ENCODE data around the gene RFX2.
A peak's percentile ranks its signal among the peaks of the same experiment; 100 is the strongest.
"Not testable (repeated sequence)": the region's sequence is repeated elsewhere in the genome, so short reads cannot be mapped to it uniquely, and the experiment has no call there.

The RFX2 gene

DNA sequence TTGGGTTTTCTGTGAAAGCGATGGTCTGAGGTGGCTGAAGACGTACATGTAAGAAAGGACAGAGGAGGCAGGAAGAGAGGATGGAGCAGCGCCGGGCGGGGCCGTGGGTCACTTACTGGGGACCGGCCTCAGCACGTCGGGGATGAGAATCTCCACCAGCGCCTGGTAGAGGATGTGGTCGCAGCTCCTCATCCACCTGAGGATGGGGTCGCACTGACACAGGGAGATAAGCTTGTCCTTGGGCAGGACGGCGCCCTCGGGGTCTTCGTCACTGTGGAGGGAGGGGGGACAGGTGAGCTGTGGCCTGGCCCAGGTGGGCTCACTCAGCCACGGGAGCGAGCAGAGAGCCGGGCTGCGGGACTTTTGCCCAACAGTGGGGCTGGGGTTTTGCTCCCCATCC is 103.4 kb downstream of the RFX2 start:
- no peak for DNase-seq

DNA sequence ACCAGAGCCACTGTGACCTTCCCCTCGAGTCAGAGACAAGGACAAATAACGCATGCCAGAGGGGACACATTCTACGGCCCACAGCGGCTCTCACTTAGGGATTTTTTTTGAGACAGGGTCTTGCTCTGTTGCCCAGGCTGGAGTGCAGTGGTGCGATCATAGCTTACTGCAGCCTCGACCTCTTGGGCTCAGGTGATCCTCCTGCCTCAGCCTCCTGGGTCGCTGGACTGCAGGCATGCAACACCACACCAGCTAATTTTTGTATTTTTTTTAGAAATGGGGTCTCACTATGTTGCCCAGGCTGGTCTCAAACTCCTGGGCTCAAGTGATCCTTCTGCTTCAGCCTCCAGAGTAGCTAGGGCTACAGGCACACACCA is 104.2 kb downstream of the RFX2 start:
- DNase-seq: not testable (repeated sequence)

DNA sequence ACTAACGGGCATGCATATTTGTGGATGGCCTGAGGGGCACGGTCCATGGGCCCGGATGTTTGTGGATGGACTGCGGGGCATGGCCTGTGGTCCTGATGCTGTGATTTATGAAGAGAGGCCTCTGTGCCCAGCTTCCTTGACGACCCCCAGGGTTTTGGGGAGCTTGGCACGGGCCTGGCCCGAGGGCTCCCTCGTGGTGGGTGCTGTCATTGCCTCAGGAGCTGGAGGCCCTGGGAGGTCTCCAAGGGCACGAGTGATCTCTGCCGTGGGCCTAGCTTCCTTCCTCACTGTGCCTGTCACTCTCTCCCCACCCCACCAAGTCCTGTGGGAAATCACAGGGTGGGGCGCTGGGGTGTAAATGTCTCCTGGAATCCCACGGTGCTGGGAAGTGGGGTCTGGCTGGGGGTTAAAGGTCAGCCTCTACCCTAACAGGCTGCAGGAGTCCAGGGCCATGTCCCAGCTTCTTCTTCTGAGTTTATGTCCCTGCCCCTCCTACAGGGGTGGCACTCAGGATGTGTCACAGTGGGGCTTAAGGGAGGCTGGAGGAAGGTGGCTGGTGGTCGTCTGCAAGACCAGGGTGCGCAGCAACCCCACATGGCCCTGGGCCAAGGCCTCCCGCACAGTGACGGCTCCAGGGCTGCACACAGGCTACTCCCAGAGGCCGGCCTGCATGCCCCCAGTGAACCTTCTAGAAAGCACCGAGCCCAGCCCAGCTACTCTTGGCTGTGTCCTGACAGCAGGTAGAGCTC is 104.8 kb downstream of the RFX2 start:
- no peak for DNase-seq

DNA sequence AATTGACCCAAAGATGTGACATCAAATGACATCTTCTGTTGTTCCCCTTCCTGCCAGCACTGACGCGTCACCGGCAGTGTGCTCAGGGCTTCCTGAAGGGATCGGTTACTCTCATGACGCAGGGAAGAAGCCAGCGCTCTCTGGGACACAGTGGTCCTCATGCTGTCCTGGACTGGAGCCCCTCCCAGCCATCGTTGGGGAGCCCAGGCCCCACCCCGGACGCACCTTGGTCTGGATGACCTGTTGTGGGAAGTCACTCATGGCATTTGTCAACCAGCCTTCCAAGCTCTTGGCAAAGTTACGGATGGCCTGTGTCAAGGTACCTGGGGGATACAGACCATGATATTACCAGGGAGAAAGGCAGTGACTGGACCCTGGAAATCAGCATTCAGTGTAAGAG is 106.3 kb downstream of the RFX2 start:
- no peak for DNase-seq

DNA sequence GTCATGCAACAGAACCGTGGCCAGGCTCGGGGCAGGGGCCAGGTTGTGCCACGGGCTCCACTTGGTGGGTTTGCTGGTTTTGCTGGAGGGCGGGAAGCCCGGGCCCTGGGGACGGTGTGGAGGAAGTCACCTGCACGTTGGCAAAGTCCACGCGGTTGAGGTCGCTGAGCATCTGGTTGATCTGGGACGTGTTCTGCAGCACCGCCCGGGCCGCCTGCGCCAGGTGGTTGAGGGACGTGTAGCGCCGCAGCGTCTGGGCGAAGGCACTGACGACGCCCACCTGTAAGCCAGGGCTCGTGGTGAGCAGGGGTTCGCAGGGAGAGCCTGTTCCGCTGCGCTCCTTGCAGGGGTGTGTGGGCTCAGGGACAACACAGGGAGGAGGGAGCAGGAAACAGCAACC is 107.7 kb downstream of the RFX2 start:
- DNase-seq: no peak

DNA sequence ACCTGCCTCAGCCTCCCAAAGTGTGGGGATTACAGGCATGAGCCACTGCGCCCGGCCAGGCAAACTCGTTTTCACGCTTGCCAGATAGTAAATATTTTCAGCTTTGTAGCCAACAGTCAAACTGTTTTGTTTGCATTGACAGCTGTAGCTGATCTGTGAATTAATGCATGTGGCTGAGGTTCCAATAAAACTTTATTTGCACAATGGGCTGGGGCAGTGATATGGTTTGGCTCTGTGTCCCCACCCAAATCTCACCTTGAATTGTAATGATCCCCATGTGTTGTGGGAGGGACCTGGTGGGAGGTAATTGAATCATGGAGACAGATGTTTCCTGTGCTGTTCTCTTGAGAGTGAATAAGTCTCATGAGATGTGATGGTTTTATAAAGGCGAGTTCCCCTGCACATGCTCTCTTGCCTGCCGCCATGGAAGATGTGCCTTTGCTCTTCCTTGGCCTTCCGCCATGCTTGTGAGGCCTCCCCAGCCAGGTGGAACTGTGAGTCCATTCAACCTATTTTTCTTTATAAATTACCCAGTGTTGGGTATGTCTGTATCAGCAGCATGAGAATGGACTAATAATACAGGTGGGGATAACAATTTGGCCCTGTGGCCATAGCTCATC is 110.0 kb downstream of the RFX2 start:
- DNase-seq: no peak

DNA sequence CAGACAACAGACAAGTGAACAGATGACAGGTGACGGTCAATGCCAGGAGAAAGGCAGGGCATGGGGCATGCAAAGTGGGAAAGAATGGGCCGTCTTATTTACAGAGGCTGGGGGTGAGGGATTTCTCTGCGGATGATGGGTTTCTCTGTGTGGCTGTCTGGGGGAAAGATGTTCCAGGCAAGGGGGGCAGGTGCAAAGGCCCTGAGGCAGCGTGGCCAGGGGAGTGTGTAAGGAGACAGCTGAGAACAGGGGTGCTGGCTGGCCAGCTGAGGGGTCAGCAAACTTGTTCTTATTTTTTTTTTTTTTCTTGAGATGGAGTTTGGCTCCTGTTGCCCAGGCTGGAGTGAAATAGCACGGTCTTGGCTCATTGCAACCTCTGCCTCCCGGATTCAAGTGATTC is 110.6 kb downstream of the RFX2 start:
- DNase-seq: no peak

DNA sequence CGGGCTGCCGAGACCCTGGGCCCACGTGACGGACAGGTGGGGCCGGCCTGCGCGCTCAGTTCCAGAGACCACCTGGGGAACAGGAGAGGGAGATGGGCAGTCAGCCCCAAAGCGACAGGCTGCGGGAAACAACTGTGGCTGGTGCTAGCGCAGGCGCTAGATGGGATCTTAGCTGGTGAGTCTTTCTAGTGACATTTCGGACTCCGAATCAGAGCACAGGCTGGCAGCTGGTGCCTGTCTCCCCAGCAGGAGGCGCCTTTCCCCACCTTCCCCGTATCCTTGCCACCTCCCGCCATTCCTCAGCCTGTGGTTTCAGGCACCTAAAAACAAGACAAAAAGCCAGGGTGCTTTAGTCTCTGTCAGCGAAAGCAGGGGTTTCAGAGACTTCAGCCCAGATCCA is 112.9 kb downstream of the RFX2 start:
- DNase-seq: peak; percentile 25

DNA sequence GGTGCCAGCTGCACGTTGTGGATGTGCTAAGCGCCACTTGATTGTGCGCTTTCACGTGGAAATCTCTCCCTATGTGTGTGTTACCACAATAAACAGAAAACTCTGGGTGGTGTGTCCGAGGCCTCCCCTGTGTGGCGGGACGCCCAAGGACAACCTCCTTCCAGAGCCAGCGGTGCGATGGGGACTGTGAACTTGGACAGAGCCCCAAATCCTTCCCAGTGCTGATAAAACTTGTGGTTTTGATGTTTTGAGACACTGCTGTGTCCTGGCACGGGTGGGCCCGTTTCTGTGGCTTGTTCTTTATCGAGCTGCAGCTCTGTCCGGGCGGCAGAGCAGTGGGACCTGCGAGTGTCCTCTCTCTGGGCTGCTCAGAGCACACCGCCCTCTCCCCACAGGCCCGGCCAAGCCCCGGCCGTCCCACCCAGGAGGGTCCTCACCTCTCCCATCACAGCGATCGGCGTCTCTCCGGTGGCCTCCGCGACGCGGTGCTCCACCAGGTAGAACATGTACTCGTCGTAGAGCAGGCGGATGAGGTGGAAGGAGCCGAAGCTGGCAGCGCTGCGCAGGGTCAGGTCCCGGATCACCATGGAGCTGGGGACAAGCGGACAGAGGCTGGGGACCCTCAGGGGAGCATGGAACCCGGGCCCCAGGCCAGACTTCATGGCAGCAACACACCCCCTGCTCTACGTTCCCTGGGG is 113.5 kb downstream of the RFX2 start:
- DNase-seq: peak; percentile 86

DNA sequence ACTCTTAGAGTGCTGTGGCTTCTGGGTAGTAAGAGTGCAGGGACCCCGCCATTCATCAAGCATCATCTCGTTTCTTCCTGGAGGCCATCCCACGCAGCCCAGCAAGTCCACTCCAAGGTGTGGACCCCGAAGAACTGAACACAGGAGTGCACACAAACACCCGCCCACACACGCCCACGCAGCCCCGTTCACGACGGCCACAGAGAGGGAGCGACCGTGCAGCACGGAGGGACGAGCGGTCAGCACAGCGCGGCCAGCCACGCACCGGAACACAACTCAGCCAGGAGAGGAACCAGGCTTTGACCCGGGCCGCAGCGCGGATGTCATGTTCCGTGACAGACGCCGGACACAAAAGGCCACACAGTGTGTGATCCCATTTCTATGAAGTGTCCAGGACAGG is 114.2 kb downstream of the RFX2 start:
- no peak for DNase-seq

DNA sequence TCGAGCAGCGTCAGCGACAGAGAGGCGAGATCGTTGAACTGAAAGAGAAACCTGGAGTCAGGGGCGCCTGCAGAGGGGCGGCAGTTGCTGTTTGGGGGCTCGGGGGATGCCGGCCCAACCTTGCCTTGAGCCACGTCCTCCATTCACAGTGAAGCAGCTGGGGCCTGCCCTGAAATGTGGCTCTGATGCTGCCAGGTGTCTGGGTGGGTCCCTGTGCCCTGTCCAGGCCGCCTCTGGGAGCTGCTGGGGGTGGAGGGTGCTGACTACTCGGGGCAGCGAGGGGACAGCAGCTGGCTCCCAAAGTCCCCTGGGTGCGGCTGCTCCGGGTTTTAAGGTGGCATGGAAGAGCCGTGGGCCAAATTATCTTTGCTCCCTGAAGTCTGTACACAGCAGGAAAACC is 114.7 kb downstream of the RFX2 start:
- no peak for DNase-seq

DNA sequence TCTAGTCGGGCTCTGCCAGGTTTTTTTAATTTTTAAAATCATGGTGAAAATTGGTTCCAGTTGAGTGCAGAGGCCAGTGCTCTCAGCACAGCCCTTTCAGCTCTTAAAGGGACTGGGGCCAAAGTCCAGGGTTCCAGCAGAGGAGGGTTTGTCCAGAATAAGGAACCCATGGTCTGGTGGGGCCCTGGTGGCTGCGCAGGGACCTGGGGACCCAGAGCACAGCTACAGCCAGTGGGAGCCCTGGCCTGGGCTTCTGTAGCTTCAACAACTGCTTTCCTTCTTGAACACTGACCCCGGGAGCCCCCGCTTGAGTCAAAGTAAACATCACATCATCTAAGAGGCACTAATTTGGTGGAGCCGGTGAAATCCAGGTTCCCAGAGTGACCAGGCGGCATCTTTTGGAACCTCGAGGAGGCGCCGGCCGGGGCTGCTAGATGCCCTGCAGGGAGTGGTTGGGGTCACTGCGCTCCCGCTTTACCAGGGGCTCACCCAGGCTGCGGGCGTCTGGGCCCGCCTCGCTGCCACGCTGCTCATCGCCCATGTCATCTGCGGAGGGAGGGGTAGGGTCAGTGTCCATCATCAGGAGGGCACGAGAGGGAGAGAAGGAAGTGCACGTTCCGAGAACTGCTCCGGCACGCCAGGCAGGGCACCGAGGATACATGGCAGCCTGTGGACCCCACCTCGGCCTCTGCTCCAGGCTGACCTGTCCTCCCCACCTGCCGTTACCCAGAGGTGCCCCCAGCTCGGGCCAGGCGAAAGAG is 115.7 kb downstream of the RFX2 start:
- DNase-seq: no peak

DNA sequence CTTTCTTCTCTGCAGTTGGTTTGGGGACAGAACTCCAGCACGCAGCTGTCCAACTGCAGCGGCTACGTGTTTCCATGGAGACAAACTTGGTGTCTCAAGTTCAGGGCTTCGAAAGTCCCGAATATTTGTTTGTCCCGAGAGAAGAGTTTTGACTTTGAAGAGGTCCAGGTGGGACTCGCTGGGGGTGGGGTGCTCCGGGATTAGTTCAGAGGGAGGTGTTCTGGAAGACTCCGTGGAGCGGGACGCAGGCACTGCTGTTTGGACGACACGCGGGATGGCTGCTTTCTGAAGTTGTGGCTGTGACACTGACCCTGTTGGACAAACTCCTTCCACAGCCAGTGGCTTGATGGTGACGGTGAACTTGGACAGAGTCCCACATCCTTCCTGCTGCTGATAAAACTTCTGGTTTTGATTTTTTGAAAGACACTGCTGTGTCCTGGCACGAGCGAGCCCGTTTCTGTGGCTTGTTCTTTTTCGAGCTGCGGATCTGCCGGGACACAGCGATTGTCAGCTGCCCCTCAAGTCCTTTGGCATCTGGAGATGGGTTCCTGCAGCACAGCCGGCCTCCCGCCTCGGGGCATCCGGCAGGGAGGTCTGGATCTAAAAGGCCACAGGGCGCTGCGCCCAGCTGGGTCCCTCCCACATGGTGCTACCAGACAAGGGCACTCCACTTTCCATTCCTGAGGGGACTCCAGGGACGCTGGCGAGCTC is 116.5 kb downstream of the RFX2 start:
- DNase-seq: peak; percentile 53

DNA sequence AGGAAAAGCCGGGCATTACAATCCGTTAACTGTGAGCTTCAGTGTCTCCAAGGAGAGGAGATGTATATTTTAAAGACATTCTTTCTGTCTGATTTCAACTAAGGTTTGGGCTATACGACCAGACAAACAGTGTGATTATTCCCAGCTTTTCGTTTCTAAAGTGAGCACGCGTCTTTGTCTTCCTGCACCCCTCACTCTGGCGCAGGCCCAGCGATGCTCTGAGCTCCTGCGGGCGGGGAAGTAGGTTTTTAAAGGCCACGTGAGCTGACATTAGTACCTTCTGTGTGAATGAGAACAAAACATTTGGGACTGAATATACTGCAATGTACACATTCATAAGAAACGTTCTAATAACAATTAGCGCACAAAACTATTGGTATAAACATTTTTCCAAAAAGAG is 117.1 kb downstream of the RFX2 start:
- DNase-seq: no peak

DNA sequence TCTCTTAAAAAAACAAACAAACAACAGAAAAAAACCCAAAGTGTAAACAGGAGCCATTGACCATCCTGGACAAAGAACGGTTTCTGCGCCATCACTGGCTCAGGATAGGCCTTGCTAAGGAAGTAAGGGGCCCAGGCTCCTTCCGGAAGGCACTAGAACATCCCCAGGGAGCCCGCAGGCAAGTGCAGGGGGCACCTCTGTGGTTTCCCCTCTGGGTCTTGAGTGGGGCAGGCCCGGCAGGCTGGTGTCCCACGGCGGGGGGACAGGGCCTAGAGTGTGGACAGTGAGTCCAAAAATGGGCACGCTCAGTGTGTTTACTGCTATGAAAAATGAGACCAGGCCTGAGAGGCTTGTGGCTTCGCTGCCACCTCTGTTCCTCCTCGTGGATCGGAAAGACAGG is 117.5 kb downstream of the RFX2 start:
- no peak for DNase-seq

DNA sequence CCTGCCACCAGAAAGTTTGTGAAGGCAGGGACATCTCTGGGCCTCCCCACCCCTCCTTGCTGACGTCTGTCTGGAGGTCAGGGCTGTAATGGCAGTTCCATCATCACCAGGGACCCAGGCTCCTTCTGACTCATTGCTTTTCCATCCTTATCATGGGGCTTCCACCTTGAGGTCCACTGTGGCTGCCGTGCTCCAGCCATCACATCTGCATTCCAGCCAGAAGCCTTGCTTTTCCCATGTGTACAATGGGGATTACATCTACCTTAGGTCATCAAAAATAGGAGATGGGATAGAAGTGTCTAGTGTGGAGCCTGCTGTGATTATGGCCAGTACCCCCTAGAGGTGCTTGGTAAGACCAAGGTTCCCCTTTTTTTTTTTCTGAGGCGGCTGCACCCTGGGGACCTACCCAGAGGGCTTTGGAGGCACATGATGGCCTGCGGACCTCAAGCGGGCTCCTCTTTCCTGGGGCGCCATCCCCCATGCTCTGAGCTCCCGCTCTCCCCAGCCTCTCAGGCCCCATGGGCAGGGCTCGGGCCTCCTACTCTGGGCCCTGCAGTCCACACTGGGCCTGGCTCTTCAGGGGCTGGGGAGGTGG is 119.0 kb downstream of the RFX2 start:
- no peak for DNase-seq

DNA sequence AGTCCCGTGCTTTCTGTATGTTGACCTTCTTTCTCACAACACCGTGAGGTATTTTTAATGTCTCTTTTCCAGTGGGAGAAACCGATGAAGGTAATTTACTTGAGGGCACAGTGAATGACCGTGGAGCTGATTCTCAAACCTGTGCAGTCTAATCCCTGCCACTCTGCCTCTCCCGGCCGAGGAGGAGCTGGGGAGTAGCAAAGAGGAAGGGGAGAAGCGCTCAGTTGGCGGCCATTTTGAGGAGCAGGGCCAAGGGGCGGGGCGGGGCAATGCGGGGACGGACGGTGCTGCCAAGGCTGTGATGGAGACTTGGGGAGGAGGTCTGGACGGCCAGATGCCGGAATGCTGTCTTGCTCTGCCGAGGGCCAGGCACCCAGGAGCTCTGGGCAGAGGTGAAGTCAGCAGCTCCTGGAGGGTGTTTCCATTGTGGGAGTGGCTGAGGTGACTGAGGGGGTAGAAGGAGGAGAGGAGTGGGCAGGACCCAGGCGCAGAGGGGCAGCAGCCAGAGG is 120.0 kb downstream of the RFX2 start:
- DNase-seq: no peak

DNA sequence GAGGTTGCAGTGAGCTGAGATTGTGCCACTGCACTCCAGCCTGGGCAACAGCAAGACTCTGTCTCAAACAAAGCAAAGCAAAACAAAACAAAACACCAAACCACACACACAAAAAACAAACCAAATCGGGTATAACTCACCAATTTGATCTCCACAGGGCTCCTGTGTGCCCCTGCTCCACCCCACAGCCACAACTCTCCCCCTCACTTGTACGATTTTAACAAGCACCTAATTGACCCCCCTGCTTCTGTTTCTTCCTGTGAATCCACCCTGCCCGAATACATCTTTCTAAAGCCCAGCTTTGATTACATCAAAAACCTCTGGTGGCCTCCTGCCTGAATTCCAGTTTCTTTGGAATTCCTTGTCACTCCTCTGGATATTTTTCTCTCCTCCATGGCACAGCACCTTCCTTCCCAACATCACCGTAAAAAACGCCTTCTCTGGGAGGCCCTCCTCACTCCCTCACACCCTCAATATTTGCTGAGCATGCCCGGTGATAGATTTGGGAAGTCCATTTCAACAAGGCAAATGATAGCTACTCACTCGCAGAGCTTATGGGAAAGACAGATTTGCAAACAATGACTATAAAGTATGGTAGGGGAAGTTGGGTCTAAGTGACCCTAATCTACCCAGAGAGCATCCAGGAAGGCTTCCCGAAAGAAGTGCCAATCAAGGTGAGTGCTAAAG is 120.8 kb downstream of the RFX2 start:
- DNase-seq: no peak

DNA sequence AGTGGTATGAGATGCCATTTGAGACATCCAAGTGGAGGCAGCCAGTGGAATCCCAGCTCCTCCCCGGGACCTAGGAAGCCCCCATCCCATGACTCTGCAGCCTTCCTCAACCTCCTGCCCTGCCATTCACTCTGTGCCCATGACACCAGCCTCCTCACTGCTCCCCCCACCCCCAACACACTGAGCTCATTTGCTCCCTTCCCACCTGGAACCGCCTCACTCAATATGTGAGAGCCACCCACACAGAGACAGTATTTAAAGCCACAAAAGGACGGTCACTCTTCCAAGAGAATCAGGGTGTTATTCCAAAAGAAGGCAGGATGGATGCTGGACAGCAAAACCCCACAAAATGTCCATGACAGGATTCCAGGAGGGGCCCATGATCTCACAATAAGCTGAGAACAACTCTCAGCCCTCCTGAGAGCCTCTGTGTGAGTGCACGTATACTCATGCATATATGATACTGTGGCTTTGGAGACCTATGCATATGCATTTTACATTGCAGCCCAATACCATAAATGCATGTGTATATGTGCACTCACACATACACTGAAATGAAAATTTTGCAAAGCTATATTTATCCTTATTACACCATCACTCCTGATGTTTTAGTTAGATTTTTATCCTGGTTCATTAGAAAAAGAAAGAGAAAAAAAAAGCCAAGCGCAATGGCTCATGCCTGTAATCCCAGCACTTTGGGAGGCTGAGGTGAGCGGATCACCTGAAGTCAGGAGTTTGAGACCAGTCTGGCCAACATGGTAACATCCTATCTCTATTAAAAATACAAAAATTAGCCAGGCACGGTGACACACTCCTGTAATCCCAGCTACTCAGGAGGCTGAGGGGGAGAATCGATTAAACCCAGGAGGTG is 121.5 kb downstream of the RFX2 start:
- peak; percentile 32 for DNase-seq

DNA sequence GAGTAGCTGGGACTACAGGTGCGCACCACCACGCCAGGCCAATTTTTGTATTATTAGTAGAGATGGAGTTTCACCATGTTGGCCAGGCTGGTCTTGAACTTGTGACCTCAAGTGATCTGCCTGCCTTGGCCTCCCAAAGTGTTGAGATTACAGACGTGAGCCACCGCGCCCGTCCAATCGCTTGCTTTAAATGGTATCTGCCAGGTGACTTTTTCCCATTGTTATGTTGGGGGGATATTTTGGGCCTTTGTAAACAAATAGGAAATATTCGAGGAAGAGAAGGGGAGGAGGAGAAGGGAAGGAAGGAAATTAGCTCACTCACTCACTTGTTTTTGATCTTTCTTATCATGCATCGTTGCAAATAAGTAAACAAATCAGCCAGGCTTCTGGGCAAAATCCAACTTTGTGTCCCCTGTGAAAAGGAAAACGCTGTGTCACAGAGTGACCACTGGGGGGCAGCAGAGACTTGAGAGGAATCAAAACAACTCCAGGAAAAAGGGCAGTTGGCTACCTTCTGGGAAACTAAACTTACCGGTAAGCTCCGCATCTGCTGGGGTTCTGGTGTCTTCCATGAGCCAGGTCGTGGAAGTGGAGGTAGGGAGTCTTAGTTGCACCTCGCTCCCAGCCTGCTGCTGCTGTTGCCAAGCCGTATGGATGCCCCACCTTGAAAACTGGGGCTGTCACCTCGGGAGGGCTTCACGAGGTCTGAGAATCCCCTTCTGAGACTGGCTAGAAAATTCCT is 123.1 kb downstream of the RFX2 start:
- peak; percentile 91 for DNase-seq

All from hematopoietic multipotent progenitor cell treated with erythropoietin and hydrocortisone succinate and interleukin-3 and kit ligand, for 6 days (in vitro differentiated cells).